Large intestine (tissue), 3 donors: Measurements from ENCODE around the gene MARK2. TPM values are rescaled to one million over a fixed set of nuclear protein-coding genes. Genes with fewer than 3 reads are reported as not detected.

Experiments used
- DNase-seq, 2 donors: peaks; one replicate each; pipeline versions ENCODE4 v3.0.0 to v3.0.0-alpha.2; 2013
- H3K27ac ChIP-seq: one replicate; pipeline ENCODE4 v1.5.1; 2013; ENCODE audit warnings: low read length
- H3K27me3 ChIP-seq: 2 replicates; pipeline ENCODE4 v1.6.1; 2013; ENCODE audit warnings: low read length; ENCODE audit not compliant: control insufficient read depth, insufficient read depth
- H3K36me3 ChIP-seq: 2 replicates; pipeline ENCODE4 v1.6.1; 2013; ENCODE audit warnings: low read length; ENCODE audit not compliant: control insufficient read depth, insufficient read depth
- H3K4me1 ChIP-seq: one replicate; pipeline ENCODE4 v1.6.1; 2013; ENCODE audit warnings: low read length; ENCODE audit not compliant: control insufficient read depth, insufficient read depth
- H3K4me3 ChIP-seq: one replicate; pipeline ENCODE4 v1.5.1; 2013; ENCODE audit warnings: low read length
- H3K9me3 ChIP-seq: one replicate; pipeline ENCODE4 v1.6.1; 2013; ENCODE audit warnings: mild to moderate bottlenecking, low read depth, low read length, moderate library complexity; ENCODE audit not compliant: control insufficient read depth
- whole genome bisulfite sequencing: methylation state at CpG from one replicate; pipeline ENCODE4 v1.1.5; 2013; ENCODE audit warnings: low lambda C conversion rate; ENCODE audit not compliant: insufficient coverage; 5-methylcytosine and 5-hydroxymethylcytosine counted together
- polyA plus RNA-seq: library from polyadenylated mRNA; unstranded; fragments of 120-200 nt; gene quantifications from one replicate; pipeline ENCODE4 v1.2.1, GENCODE V29; 2013

Gene MARK2
- polyA plus RNA-seq, 1 donor = 49.3 TPM

DNA sequence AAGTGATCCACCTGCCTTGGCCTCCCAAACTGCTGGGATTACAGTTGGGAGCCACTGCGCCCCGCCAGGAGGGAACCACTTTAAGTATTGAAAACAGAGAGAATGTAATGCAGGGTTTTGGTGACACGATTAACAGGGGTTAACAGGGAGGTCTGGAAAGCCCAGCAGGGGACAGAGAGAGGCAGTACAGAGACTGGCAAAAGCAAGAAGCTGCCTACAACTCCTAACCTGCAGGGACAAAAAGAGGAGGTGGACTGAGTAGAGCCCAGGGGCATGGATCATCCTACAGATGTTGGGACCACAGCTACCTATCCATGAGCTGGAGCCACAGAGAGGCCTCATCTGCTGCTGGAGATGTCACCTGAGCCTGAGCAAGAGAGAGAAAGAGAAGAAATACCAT is 27.4 kb upstream of the MARK2 start:
- 40% methylated on average over 1 of the region's 3 CpGs for WGBS

DNA sequence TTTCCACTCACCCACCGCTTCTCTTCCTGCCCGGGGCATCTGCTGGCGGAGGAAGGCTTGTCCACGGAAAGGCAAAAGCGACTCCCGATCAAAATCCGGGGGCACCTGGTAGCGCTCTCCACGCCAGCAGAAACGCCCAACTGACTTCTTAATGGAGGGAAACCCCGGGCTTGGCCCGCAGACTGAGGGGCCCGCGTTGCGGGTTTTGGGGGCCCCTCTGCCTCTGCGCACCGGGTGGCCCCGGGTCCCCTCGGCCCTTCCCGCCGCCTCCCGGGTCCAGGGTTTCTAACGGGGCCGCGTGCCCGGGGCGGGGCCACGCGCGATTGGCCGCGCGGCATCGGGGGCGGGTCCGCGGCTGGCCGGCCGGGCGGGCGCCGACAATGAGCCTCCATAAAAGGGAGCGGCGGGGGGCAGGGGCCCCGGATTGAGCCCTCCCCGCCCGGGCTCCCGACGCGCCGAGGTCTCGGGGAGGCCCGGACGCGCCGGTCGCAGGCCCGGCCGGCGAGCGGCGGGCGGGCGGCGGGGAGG is 25.8 kb upstream of the MARK2 start, which contains the start of gene SPINDOC:
Gene SPINDOC (plus strand): TSS at position 422 of the 528 bp plus-strand sequence. CDS start 231 bp downstream, outside the sequence.
- H3K27ac ChIP-seq = peak within 1 kb of the TSS; percentile 45
- H3K4me3 ChIP-seq = peak within 1 kb of the TSS; percentile 92
- peaks cover 10% of the 10 kb centered on the region for H3K4me1 ChIP-seq
- H3K27me3 ChIP-seq = no peaks in the 10 kb centered on the region
- peak; percentile 46 to 83 for DNase-seq
- peaks cover 14% of the 10 kb centered on the region for H3K36me3 ChIP-seq
- no CpG with 5 or more reads among the region's 65 CpGs for WGBS
- H3K9me3 ChIP-seq = no peaks in the 10 kb centered on the region

More for the DNA sequence above, 27.4 kb upstream of the MARK2 start:
- peaks cover 2% of the 10 kb centered on the region for H3K36me3 ChIP-seq
- H3K27ac ChIP-seq = no peak overlapping the region
- H3K9me3 ChIP-seq = no peaks in the 10 kb centered on the region
- H3K27me3 ChIP-seq = no peaks in the 10 kb centered on the region
- no peak overlapping the region for H3K4me3 ChIP-seq
- no peak for DNase-seq
- peaks cover 10% of the 10 kb centered on the region for H3K4me1 ChIP-seq

DNA sequence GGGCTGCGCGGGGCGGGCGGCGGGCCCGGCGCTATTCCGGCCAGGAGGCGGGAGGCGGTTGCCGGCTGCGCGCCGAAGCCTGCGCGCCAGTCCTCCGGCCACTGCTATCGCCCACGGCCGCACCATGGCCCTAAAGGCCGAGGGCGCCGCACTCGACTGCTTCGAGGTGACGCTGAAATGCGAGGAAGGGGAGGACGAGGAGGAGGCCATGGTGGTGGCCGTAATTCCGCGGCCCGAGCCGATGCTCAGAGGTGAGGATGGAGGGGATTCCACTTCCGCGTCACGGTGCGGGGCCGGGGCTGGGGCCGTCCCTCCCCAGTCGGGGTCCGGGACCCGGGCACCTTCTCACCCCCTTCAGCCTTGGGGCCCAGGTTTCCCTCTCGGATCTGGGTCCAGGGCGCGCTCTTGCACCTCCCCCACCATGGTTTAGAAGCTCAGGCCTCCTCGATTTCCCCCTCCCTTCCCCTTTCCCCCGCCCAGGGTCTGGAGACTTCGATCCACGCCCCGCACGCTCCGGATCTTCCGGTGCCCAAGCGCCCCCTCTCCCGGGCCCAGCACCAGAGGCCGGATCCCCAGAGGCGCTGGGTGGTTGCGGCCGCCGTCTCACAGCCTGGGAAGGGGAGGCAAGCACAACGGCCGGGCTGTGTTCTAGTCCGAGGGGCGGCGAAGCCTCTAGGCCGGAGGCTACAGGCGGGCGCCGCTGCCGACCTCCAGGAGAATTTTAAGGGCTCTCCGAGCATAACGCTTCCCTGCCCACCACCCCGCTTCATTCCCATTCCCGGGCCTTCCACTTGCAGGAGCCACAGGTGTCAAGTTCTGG is 25.1 kb upstream of the MARK2 start:
- Histone ChIP-seq H3K4me1 (peaks cover 10% of the 10 kb centered on the region), H3K27me3 (no peaks in the 10 kb centered on the region), H3K36me3 (peaks cover 21% of the 10 kb centered on the region), H3K9me3 (no peaks in the 10 kb centered on the region), H3K27ac (peak overlapping the region; percentile 45), H3K4me3 (peak overlapping the region; percentile 92)
- no CpG with 5 or more reads among the region's 74 CpGs for WGBS
- DNase-seq = peak; percentile 40 to 61

- H3K27me3 ChIP-seq = no peaks in the 10 kb centered on the region
- DNase-seq = no peak
- peak overlapping the region; percentile 92 for H3K4me3 ChIP-seq
Measured at GRCh38 chr11:63814383-63814736, 24.6 kb upstream of the MARK2 start.

GRCh38 chr11:63816166-63816565 is 22.7 kb upstream of the MARK2 start:
- peaks cover 39% of the 10 kb centered on the region for H3K36me3 ChIP-seq
- no peak overlapping the region for H3K4me3 ChIP-seq
- H3K27ac ChIP-seq = no peak overlapping the region
- no peaks in the 10 kb centered on the region for H3K9me3 ChIP-seq
- 100% methylated on average over 3 of the region's 6 CpGs for WGBS
- H3K27me3 ChIP-seq = no peaks in the 10 kb centered on the region
- no peak for DNase-seq
- H3K4me1 ChIP-seq = peaks cover 10% of the 10 kb centered on the region

More at GRCh38 chr11:63814383-63814736, 24.6 kb upstream of the MARK2 start:
- Histone ChIP-seq H3K9me3 (no peaks in the 10 kb centered on the region), H3K4me1 (peaks cover 10% of the 10 kb centered on the region), H3K36me3 (peaks cover 26% of the 10 kb centered on the region), H3K27ac (no peak overlapping the region)
- no CpG with 5 or more reads among the region's 7 CpGs for WGBS

- Histone ChIP-seq H3K4me1 (peaks cover 10% of the 10 kb centered on the region), H3K4me3 (no peak overlapping the region), H3K9me3 (no peaks in the 10 kb centered on the region), H3K36me3 (peaks cover 45% of the 10 kb centered on the region), H3K27me3 (no peaks in the 10 kb centered on the region), H3K27ac (no peak overlapping the region)
- DNase-seq = no peak
- no CpG with 5 or more reads among the region's 3 CpGs for WGBS
Measured at GRCh38 chr11:63816732-63817131, 22.2 kb upstream of the MARK2 start.

DNA sequence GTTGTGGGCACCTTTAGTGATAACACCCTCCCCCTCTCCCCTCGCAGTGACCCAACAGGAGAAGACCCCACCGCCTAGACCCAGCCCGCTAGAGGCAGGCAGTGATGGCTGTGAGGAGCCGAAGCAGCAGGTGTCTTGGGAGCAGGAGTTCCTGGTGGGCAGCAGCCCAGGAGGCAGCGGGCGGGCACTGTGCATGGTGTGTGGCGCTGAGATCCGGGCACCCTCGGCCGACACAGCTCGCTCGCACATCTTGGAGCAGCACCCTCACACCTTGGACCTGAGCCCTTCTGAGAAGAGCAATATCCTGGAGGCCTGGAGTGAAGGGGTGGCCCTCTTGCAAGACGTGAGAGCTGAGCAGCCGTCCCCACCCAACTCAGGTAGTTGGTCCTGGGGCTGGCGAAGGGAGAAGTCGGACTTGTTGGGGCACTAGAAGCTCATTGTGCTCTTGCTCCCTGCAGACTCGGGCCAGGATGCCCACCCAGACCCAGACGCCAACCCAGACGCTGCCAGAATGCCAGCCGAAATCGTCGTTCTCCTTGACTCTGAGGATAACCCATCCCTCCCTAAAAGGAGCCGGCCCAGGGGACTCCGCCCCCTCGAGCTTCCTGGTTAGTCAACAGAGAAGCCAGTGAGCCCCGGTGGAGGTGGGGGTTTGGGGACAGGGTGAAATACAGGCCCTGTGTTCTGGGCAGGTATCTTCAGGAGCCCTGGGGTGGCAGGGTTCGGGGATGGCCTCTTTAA is 21.0 kb upstream of the MARK2 start:
- no CpG with 5 or more reads among the region's 27 CpGs for WGBS
- H3K36me3 ChIP-seq = peaks cover 56% of the 10 kb centered on the region

GRCh38 chr11:63818609-63819008 is 20.3 kb upstream of the MARK2 start:
- Histone ChIP-seq H3K4me1 (peaks cover 6% of the 10 kb centered on the region), H3K9me3 (no peaks in the 10 kb centered on the region), H3K4me3 (no peak overlapping the region), H3K27me3 (no peaks in the 10 kb centered on the region), H3K27ac (no peak overlapping the region), H3K36me3 (peaks cover 60% of the 10 kb centered on the region)
- WGBS = no CpG with 5 or more reads among the region's 19 CpGs
- DNase-seq = no peak

More for the DNA sequence above, 21.0 kb upstream of the MARK2 start:
- Histone ChIP-seq H3K27me3 (no peaks in the 10 kb centered on the region), H3K4me3 (no peak overlapping the region), H3K9me3 (no peaks in the 10 kb centered on the region), H3K27ac (no peak overlapping the region), H3K4me1 (peaks cover 6% of the 10 kb centered on the region)
- DNase-seq = no peak

DNA sequence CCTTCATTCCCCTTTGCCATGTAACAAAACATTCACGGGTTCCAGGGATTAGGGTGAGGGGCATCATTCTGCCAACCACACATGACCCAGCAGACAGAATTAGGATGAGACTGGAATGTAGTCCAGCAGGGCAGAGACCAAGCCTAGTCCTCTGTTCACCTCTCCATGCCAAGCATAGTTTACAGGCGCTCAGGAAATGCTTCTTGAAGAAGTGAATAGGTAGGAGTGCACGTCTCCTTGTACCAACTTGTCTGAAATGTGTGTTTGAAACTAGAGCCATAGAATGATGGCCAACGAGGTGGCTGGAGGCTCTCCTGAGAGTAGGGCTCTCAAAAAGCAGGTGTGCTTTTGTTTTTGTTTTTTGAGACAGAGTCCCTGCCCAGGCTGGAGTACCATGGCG is 17.5 kb upstream of the MARK2 start:
- DNase-seq = no peak
- peaks cover 71% of the 10 kb centered on the region for H3K36me3 ChIP-seq
- no peaks in the 10 kb centered on the region for H3K27me3 ChIP-seq
- H3K27ac ChIP-seq = no peak overlapping the region
- H3K9me3 ChIP-seq = no peaks in the 10 kb centered on the region
- H3K4me3 ChIP-seq = no peak overlapping the region
- no peaks in the 10 kb centered on the region for H3K4me1 ChIP-seq
- 100% methylated on average over 1 of the region's 5 CpGs for WGBS

GRCh38 chr11:63826471-63827190 is 12.3 kb upstream of the MARK2 start:
- H3K27me3 ChIP-seq = no peaks in the 10 kb centered on the region
- H3K36me3 ChIP-seq = peaks cover 43% of the 10 kb centered on the region
- DNase-seq = no peak

More at GRCh38 chr11:63826471-63827190, 12.3 kb upstream of the MARK2 start:
- H3K9me3 ChIP-seq = no peaks in the 10 kb centered on the region
- no peak overlapping the region for H3K4me3 ChIP-seq
- no CpG with 5 or more reads among the region's 17 CpGs for WGBS
- no peak overlapping the region for H3K27ac ChIP-seq
- H3K4me1 ChIP-seq = no peaks in the 10 kb centered on the region
